HG03571 (cell line): Measurements from ENCODE around the gene CASK.

Experiments
- ATAC-seq: cut with Tn5 transposase; IDR thresholded peaks from one replicate; pipeline ENCODE4 v1.9.1; 2021; ENCODE audit not compliant: unreplicated experiment

CASK gene, protein sequence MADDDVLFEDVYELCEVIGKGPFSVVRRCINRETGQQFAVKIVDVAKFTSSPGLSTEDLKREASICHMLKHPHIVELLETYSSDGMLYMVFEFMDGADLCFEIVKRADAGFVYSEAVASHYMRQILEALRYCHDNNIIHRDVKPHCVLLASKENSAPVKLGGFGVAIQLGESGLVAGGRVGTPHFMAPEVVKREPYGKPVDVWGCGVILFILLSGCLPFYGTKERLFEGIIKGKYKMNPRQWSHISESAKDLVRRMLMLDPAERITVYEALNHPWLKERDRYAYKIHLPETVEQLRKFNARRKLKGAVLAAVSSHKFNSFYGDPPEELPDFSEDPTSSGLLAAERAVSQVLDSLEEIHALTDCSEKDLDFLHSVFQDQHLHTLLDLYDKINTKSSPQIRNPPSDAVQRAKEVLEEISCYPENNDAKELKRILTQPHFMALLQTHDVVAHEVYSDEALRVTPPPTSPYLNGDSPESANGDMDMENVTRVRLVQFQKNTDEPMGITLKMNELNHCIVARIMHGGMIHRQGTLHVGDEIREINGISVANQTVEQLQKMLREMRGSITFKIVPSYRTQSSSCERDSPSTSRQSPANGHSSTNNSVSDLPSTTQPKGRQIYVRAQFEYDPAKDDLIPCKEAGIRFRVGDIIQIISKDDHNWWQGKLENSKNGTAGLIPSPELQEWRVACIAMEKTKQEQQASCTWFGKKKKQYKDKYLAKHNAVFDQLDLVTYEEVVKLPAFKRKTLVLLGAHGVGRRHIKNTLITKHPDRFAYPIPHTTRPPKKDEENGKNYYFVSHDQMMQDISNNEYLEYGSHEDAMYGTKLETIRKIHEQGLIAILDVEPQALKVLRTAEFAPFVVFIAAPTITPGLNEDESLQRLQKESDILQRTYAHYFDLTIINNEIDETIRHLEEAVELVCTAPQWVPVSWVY

DNA sequence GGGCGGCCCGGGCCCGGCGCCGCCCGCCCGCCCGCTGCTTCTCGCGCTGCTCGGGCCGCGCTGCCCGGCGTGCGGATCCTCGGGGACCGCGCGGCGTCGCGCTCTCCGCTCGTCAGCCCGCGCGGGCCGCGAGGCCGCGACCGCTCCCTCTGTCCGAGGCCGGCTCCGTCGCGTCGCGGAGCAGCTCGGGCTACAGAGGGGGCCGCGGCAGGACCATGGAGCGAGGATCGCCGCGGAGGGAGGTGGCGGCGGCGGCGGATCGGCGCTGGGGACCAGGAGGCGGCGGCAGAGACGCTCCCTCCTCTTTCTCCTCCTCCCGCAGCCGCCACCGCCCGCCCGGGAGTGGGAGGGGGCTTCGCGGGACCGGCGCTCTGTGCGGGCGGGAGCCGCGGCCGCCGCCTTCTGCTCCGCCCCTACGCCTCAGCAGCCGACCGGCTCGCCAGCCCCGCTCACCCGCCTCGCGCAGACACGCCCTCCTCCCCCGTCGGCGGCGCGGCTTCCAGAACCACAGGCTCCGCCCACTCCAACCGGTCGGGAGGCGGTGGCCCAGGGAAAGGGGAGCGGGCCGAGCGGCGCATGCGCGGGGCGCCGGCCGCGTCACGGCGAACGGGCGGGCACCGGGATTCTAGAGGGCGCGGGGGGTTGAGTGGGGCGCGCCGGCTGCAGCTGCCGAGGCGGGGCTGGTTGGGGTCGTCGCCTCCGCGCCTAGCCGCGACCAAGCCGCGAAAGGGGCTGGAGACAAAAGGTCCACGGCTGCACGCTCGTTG is at the start of gene CASK:
TSS of gene CASK (minus strand) at position 344 of the 767 bp plus-strand sequence. CDS start 566 bp downstream, outside the sequence.
- ATAC-seq, result peak; percentile 79

DNA sequence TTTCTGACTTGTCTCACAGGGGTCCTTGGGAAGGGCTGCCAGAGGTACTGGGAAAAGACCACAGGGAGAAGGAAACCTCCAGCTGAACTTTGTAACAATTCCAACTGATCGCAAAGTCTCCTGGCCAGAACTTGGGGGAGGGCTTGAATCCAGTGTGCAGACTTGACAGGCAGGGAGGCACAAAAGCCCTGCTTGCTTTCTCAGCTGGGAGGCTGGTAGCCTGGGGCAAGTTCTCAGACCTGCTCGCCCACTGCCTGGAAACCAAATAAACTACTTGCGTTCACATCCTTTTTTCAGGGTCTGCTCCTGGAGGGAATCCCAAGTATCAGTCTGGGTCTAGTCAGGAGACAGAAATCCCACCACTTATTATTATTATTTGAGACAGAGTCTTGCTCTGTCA is 48.0 kb upstream of the CASK start:
- no peak for ATAC-seq

DNA sequence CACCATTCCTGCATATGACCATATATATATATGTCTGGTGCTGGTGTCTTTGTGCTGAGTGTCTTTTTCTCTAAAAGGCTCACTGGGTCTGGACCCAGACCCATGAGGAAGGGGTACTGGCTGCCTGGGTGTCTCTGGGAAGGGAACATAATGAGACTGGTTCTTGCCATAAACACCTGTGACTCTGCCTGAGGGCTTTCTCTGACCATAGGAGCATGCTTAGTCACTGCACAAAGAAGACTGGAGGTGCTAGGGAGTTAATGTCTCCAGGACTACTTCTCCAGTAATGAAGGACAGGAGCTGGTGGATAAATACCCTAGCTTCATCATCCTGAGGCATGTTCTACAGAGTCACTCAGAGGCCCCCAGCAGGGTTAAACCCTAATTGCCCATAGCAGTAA is 47.1 kb upstream of the CASK start:
- no peak for ATAC-seq

DNA sequence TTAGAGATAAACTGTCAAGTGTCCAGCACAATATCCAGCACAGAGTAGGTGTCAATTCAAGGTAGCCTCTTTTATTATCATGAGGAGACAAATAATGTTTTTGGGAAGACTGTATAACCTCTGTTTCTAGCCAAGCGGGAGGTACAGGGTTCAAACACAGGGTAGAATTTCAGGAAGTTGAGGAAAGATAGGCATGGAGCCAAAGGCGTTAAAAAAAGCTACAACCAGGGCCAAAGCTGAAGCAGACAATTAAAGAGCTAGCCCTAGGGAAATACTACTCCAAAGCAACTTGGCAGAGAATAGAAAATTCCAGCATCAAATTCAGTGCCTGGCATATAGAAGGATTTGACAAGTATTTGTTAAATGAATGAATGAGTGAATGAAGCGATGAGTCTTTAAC is 40.0 kb upstream of the CASK start:
- no peak for ATAC-seq

DNA sequence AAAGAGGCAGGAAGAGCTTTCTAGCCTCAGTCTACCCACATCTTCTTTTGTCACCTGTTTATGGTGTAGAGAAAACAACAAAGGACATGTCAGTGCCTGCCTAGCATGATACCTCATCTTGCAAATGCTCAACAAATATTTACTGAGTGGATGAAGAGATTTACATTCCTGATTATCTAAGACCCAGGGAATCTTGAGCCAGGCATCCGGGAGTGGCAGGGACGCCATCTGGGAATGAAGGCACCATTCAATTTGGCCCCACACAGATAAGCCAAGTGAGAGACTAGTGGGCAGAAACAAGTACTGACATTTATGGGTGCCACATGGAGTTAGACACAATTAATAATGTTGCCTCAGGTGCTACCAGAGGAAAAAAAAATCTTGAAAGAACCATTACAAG is 36.8 kb upstream of the CASK start:
- ATAC-seq, result no peak

DNA sequence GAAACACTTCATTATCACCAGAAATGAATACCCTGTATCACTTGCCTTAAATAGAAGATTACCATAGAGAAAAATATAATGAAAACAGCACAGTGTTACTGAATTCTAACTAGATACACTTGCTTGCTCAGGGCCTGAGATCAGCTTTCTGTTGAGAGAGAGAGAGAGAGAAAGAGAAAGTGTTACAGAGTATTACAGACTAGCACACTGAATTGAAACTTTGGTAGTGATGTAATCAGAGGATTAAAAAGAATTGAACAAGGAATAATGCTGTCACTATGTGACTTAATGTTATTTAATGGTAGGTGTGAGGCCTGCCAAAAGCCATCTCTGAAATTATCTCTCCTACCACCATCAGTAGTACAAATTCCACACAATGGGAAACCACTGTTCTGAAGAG is 35.5 kb upstream of the CASK start:
- ATAC-seq, result no peak

DNA sequence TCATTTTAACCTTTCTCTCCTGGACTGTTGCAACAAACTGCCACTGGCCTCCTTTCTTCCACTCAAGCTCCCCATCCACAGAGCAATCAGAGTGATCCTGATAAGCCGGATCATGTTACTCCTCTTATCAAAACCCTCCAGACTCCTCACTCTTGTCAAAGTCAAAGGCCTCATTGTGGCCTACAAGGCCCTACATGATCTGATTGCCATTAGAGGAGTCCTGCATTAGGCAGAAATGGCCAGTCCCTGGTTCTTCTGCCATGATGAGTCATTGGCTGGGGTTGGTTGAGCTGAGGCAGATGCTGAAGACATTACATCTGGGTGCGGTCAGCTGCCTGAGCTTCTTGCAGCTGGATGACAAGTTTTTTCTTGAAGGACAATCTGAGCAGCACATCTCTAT is 32.7 kb upstream of the CASK start:
- ATAC-seq, result no peak

DNA sequence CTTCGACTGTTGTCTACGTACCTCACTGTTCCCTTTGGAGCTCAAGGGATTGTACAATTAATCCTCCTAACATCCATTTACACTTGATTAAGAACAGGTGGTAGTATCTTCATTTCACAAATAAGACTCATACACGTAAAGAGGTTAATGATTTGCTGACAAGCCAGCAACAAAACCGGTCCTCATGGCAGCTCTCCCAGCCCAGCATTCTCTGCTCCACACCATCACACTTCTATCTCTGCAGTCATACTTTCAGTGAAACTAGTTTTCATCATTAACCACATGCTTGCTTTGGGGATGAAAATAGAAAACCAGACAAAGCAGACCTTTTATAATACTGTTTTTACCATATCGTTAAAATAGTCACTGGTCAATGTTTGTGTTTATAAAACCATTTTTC is 28.7 kb upstream of the CASK start:
- no peak for ATAC-seq

DNA sequence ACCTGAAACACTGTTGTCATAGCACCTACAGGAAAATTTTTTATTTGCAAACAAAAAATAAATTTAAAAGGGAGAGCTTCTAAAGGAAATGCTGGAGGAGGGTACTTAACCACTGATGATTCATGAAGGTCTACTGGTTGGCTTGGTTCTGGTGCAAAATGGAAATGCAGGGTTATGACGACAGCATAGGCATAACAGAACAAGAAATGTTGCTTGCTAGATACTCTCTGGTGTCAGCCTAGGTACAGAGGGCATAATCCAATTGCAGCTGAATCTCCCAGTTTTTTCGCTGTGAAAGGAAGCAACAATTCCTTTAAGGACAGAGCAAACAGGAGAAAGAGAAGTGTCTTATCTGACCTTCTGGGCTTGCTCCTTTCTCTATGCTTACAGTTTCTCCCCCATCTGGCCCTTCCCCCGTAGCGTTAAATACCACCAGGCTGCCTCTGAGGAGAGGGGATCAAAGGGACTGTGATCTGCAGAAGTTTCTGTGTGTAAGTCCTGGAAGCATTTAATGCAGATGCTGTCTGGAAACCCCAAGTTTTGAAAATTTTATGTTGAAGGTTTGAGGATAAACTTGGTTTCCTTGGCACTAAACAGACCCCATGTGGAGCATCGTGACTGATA is 23.7 kb upstream of the CASK start:
- no peak for ATAC-seq

DNA sequence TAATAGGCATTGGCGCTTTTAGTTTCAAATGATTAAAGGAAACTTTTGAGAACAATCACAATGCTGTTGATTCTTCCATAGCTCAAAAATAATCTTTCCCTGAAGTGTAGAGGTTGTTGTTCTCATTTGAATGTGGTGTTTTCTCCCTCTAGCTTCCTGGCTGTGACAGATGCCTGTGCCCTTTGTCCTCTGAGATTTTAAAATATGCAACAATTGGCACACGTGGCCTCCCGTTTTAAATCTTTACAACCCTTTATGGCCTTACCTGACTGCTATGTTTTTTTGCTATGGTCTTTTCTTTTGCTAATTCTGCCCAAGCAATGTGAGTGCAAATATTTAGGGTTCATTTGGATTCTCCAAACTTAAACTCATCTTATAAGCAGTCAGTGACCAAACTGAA is 22.9 kb upstream of the CASK start:
- no peak for ATAC-seq

DNA sequence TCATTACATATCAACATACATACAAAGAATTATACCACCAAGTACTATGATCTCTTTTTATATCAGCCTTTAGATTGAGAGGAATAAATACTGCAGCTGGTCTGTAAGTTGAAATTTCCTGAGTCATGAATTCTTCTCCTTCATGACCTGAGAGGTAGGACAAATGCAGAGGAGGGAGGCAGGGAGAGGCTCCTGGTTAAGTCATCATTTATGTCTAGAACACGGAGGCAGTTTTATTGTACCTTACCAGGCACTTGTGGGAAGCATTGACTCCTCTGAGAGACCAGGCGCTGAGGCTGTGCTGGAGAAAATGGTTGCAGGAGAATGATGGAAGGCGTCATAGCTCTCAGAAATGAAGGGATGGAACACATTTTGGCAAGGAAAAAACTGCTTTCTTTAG is 12.5 kb upstream of the CASK start:
- no peak for ATAC-seq

DNA sequence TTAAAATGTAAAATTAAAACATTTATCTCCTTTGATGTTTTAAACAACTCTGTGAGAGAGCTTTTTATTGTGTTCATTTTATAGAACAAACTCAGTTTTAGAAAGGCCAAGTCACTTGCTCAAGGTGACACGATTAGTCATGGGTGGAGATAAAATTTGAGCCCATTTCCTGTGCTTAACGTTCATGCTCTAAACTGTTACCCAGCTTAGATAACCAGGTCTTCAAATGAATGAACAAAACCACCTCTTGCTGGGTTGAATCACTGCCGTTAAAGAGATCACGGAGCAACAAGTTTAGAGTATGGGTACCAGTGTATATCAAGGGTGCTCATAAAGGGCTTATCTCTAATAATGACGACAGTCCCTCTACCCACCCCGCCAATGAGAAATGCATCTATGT is 10.2 kb upstream of the CASK start:
- no peak for ATAC-seq

DNA sequence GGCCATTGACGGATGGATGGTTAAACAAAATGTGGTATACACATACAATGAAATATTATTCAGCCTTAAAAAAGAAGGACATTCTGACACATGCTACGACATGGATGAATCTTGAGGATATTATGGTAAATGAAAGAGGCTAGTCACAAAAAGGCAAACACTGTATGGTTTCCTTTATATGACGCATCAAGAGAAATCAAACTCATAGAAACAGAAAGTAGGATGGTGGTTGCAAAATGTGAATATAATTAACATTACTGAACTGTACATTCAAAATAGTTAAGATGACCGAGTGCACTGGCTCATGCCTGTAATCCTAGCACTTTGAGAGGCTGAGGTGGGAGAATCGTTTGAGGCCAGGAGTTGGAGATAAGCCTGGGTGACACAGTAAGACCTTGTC is 9.5 kb upstream of the CASK start:
- no peak for ATAC-seq

DNA sequence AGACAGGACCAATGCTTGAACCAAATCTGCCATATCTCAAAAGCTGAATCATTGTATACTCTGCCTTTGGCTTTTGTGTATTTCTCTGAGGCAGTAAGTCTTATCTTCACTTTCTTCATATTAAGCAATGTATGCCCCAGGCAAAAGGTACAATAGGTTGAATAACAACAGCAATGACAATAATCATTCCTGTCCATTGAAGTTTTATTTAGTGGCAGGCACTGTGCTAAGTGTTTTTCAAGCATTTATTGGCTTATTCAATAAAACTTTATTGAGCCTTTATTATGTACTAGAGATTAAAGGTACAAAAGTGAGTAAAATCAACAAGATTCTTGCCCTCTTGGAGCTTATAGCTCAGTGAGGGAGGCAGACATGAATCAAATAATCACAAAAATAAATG is 8.2 kb upstream of the CASK start:
- no peak for ATAC-seq

DNA sequence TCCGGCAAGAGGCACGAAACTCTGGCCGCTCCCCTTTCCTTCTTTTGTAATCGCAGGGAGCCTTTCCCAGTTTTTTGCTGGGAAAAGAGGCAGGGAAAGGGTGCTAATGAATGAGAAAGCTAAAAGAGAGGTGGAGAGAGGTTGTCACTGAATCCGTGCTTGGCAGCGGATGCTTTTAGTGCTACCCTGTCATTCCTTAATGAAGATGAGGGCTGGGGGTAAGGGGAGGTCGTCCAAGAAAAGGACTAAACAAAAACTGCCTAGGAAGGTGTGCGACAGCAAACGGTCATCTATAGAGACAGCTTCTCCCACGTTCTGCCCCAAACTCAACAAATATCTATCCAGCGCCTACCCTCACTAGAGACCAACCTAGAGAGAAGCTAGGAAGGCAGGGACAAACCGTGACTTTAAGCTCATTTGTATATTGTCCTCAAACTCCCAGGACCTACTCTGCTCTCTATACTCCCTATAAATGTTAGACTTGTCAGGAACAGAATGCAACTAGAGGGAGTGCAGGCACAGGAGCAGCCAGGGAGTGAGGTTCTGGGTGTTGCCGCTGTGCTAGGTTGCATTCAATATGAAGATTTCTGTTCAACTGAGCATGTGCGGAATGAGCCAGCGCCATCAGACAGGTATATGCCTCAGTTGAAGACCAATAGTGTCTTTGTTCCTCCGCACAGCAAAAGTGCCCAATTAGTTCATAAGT is 777 bp upstream of the CASK start:
- no peak for ATAC-seq

DNA sequence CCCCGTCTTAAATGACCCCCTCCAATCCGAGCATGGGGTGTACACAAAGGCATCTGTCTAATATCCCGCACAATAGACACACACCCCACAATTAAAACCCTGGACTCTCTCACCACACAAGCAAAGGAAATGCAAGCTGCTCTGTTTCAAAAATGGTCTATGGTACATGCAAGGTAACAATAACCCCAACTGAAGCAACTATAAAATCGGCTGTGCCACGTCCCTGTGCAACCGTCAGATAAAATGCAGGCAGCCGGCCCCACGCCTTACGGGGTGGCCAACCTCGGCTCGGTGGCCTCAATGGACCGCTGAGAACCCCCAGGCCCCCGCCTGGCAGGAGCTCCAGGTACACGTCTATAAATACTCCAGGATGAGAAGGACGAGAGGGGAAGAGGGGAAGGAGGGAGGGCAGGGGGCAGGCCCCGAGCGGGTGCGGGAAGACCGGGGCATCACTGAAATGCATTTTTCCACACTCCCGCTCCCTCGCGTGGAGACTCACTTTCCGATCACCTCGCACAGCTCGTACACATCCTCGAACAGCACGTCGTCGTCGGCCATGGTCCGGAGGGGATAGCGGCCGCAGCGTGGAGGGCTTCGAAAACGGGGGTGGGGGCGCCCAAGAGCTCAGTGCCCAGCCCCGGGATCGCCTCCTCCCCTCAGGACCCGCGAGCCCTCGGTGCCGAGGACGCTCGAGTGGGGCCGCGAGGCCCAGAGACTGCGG is 763 bp downstream of the CASK start:
- peak; percentile 12 for ATAC-seq

DNA sequence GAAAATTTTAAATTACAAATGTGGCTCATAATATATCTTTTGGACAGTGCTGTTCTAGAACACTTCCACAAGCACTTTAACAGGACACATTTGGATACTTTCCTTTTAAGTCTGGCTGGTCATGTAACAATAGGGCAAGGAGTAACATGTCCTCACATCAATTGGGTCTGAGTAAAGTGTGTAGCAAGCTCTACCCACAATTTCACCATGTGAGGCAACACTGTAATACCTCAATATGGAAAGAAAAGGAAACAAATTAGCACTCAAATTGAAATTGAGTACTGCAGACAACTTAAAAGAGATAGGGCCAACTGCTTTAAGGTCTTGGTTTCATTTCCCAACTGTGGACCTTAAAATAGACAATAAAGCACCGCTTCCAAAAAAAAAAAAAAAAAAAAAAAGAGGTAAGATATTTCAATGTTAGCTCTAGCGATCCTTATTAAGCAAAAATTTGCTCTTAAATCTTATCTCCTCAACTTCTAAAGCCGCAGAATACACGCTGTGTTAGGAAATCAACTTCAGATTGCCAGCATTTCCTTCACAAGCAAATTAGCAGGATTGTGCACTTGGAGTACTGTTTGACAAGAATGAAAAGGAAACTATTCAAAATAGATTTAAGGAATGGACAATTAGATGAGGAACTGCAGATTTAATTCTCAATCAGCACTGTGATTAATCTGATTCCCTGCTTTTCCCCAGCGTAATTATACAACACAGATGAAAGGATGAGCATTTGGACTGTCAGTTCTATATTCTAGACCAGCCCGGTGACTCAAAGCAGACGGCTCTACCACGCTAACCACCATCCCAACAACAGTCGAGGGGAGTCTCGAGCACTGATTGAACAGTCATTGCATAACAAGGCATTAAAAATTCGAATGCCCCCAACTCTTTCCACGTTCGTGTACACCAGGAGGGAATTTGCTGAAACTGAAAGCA is 1.6 kb downstream of the CASK start:
- no peak for ATAC-seq

DNA sequence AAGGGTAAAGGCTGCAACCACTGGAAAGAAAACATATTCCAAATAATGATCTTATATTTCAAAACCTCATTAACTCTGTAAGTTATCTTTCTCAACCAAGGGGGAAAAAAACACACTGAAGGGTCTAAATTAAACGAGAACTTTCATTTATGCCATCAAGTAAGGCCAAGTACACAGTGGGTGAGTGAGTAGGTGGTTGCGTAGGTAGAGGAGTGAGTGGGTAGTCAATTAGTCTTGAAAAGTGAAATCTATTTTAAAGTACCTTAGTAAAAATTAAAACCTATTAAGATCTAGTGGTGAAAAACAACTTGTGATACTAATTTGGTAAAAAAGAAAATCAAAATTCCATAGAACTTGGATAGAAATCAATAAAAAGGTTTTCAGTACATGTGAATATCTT is 3.5 kb downstream of the CASK start:
- no peak for ATAC-seq

DNA sequence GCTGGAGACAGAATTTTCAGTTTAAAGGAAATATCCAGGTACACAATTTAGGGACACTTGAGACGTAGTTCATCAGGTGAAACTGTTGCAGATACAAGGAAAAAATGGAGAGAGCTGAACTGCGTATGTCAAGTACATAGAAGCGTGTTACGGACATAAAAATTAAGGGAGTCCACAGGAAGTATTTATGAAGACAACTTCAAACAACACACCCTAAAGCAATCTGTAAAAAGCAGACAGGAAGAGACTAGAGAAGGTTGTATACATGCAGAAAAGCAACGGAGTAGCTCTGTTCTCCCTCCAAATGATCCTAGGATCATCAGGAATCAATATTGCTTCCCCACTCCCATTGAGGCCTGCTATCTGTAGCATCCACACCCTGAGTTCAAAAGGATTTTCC is 5.8 kb downstream of the CASK start:
- ATAC-seq, result no peak
